A375 (cell line): ENCODE data around the gene SLC2A1. TPM values are rescaled to one million over a fixed set of nuclear protein-coding genes. Genes with fewer than 3 reads are reported as not detected.

Experiments
- small RNA-seq: library from RNA; depleted of rRNA; stranded (forward); fragments of <200 nt; gene quantifications from one replicate; pipeline ENCODE3, GENCODE V24; 2014
- total RNA-seq: library from RNA; depleted of rRNA; stranded (reverse); fragments of >200 nt; shearing (Covaris generic); gene quantifications from 2 replicates; pipeline ENCODE4 v1.2.3, GENCODE V29; 2014; rRNA removed

Gene SLC2A1
- total RNA-seq, result 204 and 221 TPM in 2 replicates

GRCh38 chr1:42958488-42959319 is at the start of gene SLC2A1:
SLC2A1 (minus strand) TSS chr1:42958868; CDS start chr1:42958651, 217 bp downstream.

Small RNA genes lying within 50 kb of the gene (small RNA-seq; reads per million reads assigned to genes)
- not detected for gene RNU6-880P

Other genes starting within 250 kb of the SLC2A1 start
- not detected in 2 replicates for gene CLDN19, start 218.6 kb downstream of the SLC2A1 start, total RNA-seq
- 71.6 and 76.9 TPM in 2 replicates for gene P3H1, start 191.8 kb downstream of the SLC2A1 start, total RNA-seq
- gene C1orf50, start 191.6 kb downstream of the SLC2A1 start, total RNA-seq, result 2.3 and 3.5 TPM in 2 replicates
- gene TMEM269, start 173.9 kb downstream of the SLC2A1 start, total RNA-seq, result 0.03 and 0.11 TPM in 2 replicates
- gene ERMAP, start 141.7 kb downstream of the SLC2A1 start, total RNA-seq, result 4.0 and 5.3 TPM in 2 replicates
- gene SVBP, start 141.5 kb downstream of the SLC2A1 start, total RNA-seq, result 19.5 and 34.6 TPM in 2 replicates
- gene ZNF691, start 112.3 kb downstream of the SLC2A1 start, total RNA-seq, result 6.5 and 9.9 TPM in 2 replicates
- 322 and 328 TPM in 2 replicates for gene EBNA1BP2, start 213.4 kb upstream of the SLC2A1 start, total RNA-seq
- gene CFAP57, start 213.5 kb upstream of the SLC2A1 start, total RNA-seq, result 0.11 and 0.15 TPM in 2 replicates